WTC11 (cell line): ENCODE results near the gene GOLGA2. TPM values are rescaled to one million over a fixed set of nuclear protein-coding genes. Genes with fewer than 3 reads are reported as not detected.

Experiments
- ATAC-seq: fragments of 200-7000 bp; cut with Tn5 transposase; 2 replicates; pipeline ENCODE4 v1.10.0; 2021; ENCODE audit warnings: mild to moderate bottlenecking, moderate library complexity
- CTCF ChIA-PET: fragments of 300-600 bp; sonication (Branson Sonifier 250); formaldehyde crosslinking; loops from one replicate; lab custom pipeline; 2021; ENCODE audit warnings: antibody characterized with exemption; lab: Charles Lee
- POLR2A ChIA-PET: fragments of 350-600 bp; sonication (Branson Sonifier 250); formaldehyde crosslinking; loops from one replicate; lab custom pipeline; 2021; ENCODE audit warnings: antibody characterized with exemption; lab: Charles Lee
- DNase-seq: peaks from one replicate; pipeline ENCODE4 v3.0.0; 2021; ENCODE audit warnings: low spot score
- H3K27ac Mint-ChIP-seq: 2 replicates; pipeline ENCODE4 v1.8.0; 2021; ENCODE audit warnings: mixed read lengths
- H3K27me3 Mint-ChIP-seq: 2 replicates; pipeline ENCODE4 v1.8.0; 2021; ENCODE audit warnings: low read depth, mild to moderate bottlenecking, moderate library complexity, mixed read lengths
- H3K36me3 Mint-ChIP-seq: 2 replicates; pipeline ENCODE4 v1.8.0; 2021; ENCODE audit warnings: mixed read lengths
- H3K4me1 Mint-ChIP-seq: 2 replicates; pipeline ENCODE4 v1.8.0; 2022; ENCODE audit warnings: mixed read lengths
- H3K4me3 Mint-ChIP-seq: 2 replicates; pipeline ENCODE4 v1.8.0; 2021; ENCODE audit warnings: mild to moderate bottlenecking, moderate library complexity, mixed read lengths
- H3K9me3 Mint-ChIP-seq: 2 replicates; pipeline ENCODE4 v1.8.0; 2021; ENCODE audit warnings: mixed read lengths
- CBFB ChIP-seq: sonication (generic); formaldehyde crosslinking; IDR thresholded peaks from 2 replicates; pipeline ENCODE4 v1.8.1; 2022; ENCODE audit warnings: mild to moderate bottlenecking, low read depth, missing genetic modification reagents
- CDX4 ChIP-seq: fragments of 250-450 bp; sonication (Bioruptor Pico); IDR thresholded peaks from 2 replicates; pipeline ENCODE4 v1.9.0; 2021; ENCODE audit warnings: moderate library complexity, mild to moderate bottlenecking, inconsistent platforms, borderline replicate concordance
- FOXJ3 ChIP-seq: sonication (generic); formaldehyde crosslinking; IDR thresholded peaks from 2 replicates; pipeline ENCODE4 v1.9.0; 2021; ENCODE audit warnings: missing genetic modification reagents, mild to moderate bottlenecking, borderline replicate concordance
- GTF2I ChIP-seq: fragments of 250-450 bp; sonication (Bioruptor Pico); conservative IDR thresholded peaks from 2 replicates; pipeline ENCODE4 v1.4.0; 2021; ENCODE audit warnings: mild to moderate bottlenecking
- HMGA2 ChIP-seq: fragments of 250-450 bp; sonication (Bioruptor Pico); IDR thresholded peaks from 2 replicates; pipeline ENCODE4 v1.4.0; 2021; ENCODE audit warnings: mild to moderate bottlenecking, moderate library complexity
- IRF2 ChIP-seq: sonication (generic); formaldehyde crosslinking; IDR thresholded peaks from 2 replicates; pipeline ENCODE4 v1.8.0; 2022; ENCODE audit warnings: low read depth, missing genetic modification reagents, borderline replicate concordance
- MAX ChIP-seq: sonication (generic); formaldehyde crosslinking; IDR thresholded peaks from 2 replicates; pipeline ENCODE4 v1.8.0; 2022; ENCODE audit warnings: mild to moderate bottlenecking, missing genetic modification reagents
- MXD4 ChIP-seq: fragments of 250-450 bp; sonication (Bioruptor Pico); IDR thresholded peaks from 2 replicates; pipeline ENCODE4 v1.8.0; 2021; ENCODE audit warnings: mild to moderate bottlenecking, moderate library complexity, borderline replicate concordance
- RORB ChIP-seq: fragments of 250-450 bp; sonication (Bioruptor Pico); IDR thresholded peaks from 2 replicates; pipeline ENCODE4 v1.9.0; 2021; ENCODE audit warnings: mild to moderate bottlenecking
- SMAD4 ChIP-seq: sonication (generic); formaldehyde crosslinking; IDR thresholded peaks from 2 replicates; pipeline ENCODE4 v1.8.0; 2022; ENCODE audit warnings: mild to moderate bottlenecking, missing genetic modification reagents
- TCF7 ChIP-seq: sonication (generic); formaldehyde crosslinking; IDR thresholded peaks from 2 replicates; pipeline ENCODE4 v1.8.0; 2022; ENCODE audit warnings: mild to moderate bottlenecking, low read depth, missing genetic modification reagents, moderate library complexity
- ZBTB21 ChIP-seq: sonication (generic); formaldehyde crosslinking; IDR thresholded peaks from 2 replicates; pipeline ENCODE4 v1.8.1; 2023; ENCODE audit warnings: mild to moderate bottlenecking, missing genetic modification reagents, borderline replicate concordance
- ZNF281 ChIP-seq: sonication (generic); formaldehyde crosslinking; IDR thresholded peaks from 2 replicates; pipeline ENCODE4 v1.8.0; 2023; ENCODE audit warnings: mild to moderate bottlenecking, missing genetic modification reagents
- ZNF512 ChIP-seq: sonication (generic); formaldehyde crosslinking; IDR thresholded peaks from 2 replicates; pipeline ENCODE4 v1.8.1; 2022; ENCODE audit warnings: missing genetic modification reagents, borderline replicate concordance
- ZNF671 ChIP-seq: fragments of 250-450 bp; sonication (Bioruptor Pico); IDR thresholded peaks from 2 replicates; pipeline ENCODE4 v1.8.0; 2021; ENCODE audit warnings: mild to moderate bottlenecking
- total RNA-seq: library from RNA; stranded (reverse); gene quantifications from 3 replicates; pipeline ENCODE4 v1.2.3, GENCODE V29; 2021
- TF ChIP-seq, protein P1 (sequence below): fragments of 200-600 bp; IDR thresholded peaks from 2 replicates; pipeline ENCODE4 v1.8.0; 2022; ENCODE audit warnings: antibody characterized with exemption
- TF ChIP-seq, protein P2 (sequence below): sonication (generic); formaldehyde crosslinking; IDR thresholded peaks from 2 replicates; pipeline ENCODE4 v1.8.1; 2023; ENCODE audit warnings: mild to moderate bottlenecking, missing genetic modification reagents, moderate library complexity
- TF ChIP-seq, protein P3 (sequence below): sonication (generic); formaldehyde crosslinking; IDR thresholded peaks from 2 replicates; pipeline ENCODE4 v1.8.1; 2023; ENCODE audit warnings: mild to moderate bottlenecking, moderate library complexity, missing genetic modification reagents

The GOLGA2 gene
- total RNA-seq, 1 experiment from 2014 or later = 66.3 TPM

DNA sequence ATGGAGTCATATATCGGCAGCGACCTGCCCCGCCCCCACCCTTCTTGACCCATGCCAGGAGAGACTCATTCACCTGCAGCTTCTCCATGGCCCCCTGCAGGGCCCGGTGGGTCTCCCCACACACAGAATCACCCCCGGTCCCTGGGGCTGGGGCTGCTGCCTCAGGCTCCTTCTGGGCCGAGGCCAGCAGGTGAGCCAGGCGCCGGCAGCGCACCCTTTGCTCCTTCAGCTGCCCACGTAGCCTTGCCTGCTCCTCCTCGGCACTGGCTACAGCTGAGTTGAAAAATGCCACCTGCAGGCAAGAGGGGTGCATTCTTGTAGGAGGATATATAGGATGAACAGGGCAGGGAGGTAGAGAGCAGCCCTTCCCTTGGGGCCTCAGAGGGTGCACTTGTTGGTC lies 17.9 kb downstream of the GOLGA2 start:
- Mint-ChIP-seq H3K36me3 (peaks cover 33% of the 10 kb centered on the region), H3K4me1 (peaks cover 23% of the 10 kb centered on the region), H3K4me3 (no peak overlapping the region), H3K27me3 (no peaks in the 10 kb centered on the region), H3K27ac (no peak overlapping the region; the same call in 1 of the 2 replicates), H3K9me3 (no peaks in the 10 kb centered on the region)
- POLR2A ChIA-PET = no interaction called here
- ATAC-seq = no peak
- TF ChIP-seq CBFB (CRISPR knock-in tag) (no peak), FOXJ3 (CRISPR knock-in tag) (no peak), MAX (no peak), IRF2 (CRISPR knock-in tag) (no peak), ZNF671 (CRISPR knock-in tag) (no peak), MXD4 (no peak), ZBTB21 (CRISPR knock-in tag) (no peak), HMGA2 (CRISPR knock-in tag) (no peak), TCF7 (no peak), RORB (CRISPR knock-in tag) (no peak), CDX4 (CRISPR knock-in tag) (no peak), GTF2I (CRISPR knock-in tag) (no peak), SMAD4 (CRISPR knock-in tag) (no peak), ZNF281 (CRISPR knock-in tag) (no peak), ZNF512 (CRISPR knock-in tag) (no peak)
- TF ChIP-seq, protein P1, sequence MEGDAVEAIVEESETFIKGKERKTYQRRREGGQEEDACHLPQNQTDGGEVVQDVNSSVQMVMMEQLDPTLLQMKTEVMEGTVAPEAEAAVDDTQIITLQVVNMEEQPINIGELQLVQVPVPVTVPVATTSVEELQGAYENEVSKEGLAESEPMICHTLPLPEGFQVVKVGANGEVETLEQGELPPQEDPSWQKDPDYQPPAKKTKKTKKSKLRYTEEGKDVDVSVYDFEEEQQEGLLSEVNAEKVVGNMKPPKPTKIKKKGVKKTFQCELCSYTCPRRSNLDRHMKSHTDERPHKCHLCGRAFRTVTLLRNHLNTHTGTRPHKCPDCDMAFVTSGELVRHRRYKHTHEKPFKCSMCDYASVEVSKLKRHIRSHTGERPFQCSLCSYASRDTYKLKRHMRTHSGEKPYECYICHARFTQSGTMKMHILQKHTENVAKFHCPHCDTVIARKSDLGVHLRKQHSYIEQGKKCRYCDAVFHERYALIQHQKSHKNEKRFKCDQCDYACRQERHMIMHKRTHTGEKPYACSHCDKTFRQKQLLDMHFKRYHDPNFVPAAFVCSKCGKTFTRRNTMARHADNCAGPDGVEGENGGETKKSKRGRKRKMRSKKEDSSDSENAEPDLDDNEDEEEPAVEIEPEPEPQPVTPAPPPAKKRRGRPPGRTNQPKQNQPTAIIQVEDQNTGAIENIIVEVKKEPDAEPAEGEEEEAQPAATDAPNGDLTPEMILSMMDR = no peak
- TF ChIP-seq, protein P2, sequence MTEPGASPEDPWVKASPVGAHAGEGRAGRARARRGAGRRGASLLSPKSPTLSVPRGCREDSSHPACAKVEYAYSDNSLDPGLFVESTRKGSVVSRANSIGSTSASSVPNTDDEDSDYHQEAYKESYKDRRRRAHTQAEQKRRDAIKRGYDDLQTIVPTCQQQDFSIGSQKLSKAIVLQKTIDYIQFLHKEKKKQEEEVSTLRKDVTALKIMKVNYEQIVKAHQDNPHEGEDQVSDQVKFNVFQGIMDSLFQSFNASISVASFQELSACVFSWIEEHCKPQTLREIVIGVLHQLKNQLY (CRISPR knock-in tag) = no peak
- TF ChIP-seq, protein P3, sequence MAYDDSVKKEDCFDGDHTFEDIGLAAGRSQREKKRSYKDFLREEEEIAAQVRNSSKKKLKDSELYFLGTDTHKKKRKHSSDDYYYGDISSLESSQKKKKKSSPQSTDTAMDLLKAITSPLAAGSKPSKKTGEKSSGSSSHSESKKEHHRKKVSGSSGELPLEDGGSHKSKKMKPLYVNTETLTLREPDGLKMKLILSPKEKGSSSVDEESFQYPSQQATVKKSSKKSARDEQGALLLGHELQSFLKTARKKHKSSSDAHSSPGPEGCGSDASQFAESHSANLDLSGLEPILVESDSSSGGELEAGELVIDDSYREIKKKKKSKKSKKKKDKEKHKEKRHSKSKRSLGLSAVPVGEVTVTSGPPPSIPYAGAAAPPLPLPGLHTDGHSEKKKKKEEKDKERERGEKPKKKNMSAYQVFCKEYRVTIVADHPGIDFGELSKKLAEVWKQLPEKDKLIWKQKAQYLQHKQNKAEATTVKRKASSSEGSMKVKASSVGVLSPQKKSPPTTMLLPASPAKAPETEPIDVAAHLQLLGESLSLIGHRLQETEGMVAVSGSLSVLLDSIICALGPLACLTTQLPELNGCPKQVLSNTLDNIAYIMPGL (CRISPR knock-in tag) = no peak
- no peak for DNase-seq
- CTCF ChIA-PET = interaction anchor here (1.1 kb wide), 1 partner anchor 133 kb away, joined by 4 read pairs; no protein-coding TSS in a partner anchor
